HFF-Myc (cell line): ENCODE data around the gene S100A7A.

Source experiments
- DNase-seq: peaks from one replicate; pipeline ENCODE4 v3.0.0-alpha.2; 2011; ENCODE audit warnings: low read depth; ENCODE audit errors: extremely low read depth
- H3K4me3 ChIP-seq: replicated peaks from 2 replicates; pipeline ENCODE4 v1.5.1; 2011; ENCODE audit warnings: low read depth, mild to moderate bottlenecking, control low read depth, low read length
- CTCF ChIP-seq: IDR thresholded peaks from 2 replicates; pipeline ENCODE4 v1.5.1; 2012; ENCODE audit warnings: mild to moderate bottlenecking, low read depth, low read length, control low read depth; ENCODE audit errors: missing control alignments

S100A7A gene

GRCh38 chr1:153389401-153389800 is 26.9 kb upstream of the S100A7A start:
- no peak for TF ChIP-seq CTCF

GRCh38 chr1:153389973-153390879 is 26.1 kb upstream of the S100A7A start:
- TF ChIP-seq CTCF: no peak
- H3K4me3 ChIP-seq: no peak overlapping the region
- DNase-seq: no peak

More at GRCh38 chr1:153389401-153389800, 26.9 kb upstream of the S100A7A start:
- H3K4me3 ChIP-seq: no peak overlapping the region
- no peak for DNase-seq

- no peak for TF ChIP-seq CTCF
- H3K4me3 ChIP-seq: no peak within 1 kb of the TSS
- DNase-seq: no peak
Measured at GRCh38 chr1:153390938-153391710, 25.2 kb upstream of the S100A7A start, which contains the start of gene S100A8. TSS of gene S100A8 (minus strand) at chr1:153391073. CDS start at chr1:153390535, 538 bp downstream.

- DNase-seq: no peak
- no peak for TF ChIP-seq CTCF
- H3K4me3 ChIP-seq: no peak overlapping the region
Measured at GRCh38 chr1:153392258-153392657, 24.1 kb upstream of the S100A7A start.

GRCh38 chr1:153392822-153393221 is 23.5 kb upstream of the S100A7A start:
- no peak for TF ChIP-seq CTCF
- no peak for DNase-seq
- H3K4me3 ChIP-seq: no peak overlapping the region

GRCh38 chr1:153393926-153394325 is 22.4 kb upstream of the S100A7A start:
- no peak overlapping the region for H3K4me3 ChIP-seq
- TF ChIP-seq CTCF: no peak
- no peak for DNase-seq
